Stimulated activated CD4-positive, alpha-beta T cell treated with anti-CD3 and anti-CD28 coated beads, Interleukin-12 subunit alpha, Interleukin-12 subunit beta, amount 100 ng/mL, for 48 hours (primary cell): ENCODE data around the gene IL18.
"Not testable (repeated sequence)": the region's sequence is repeated elsewhere in the genome, so short reads cannot be mapped to it uniquely, and the experiment has no call there.

Experiments used
- DNase-seq, 3 donors: peaks; one replicate each; pipeline ENCODE4 v3.0.0-alpha.2; 2020; ENCODE audit warnings: low read depth in 2 of 3, low spot score in 1 of 3

The IL18 gene

GRCh38 chr11:112121981-112122615 lies 41.8 kb downstream of the IL18 start:
- no peak for DNase-seq

DNA sequence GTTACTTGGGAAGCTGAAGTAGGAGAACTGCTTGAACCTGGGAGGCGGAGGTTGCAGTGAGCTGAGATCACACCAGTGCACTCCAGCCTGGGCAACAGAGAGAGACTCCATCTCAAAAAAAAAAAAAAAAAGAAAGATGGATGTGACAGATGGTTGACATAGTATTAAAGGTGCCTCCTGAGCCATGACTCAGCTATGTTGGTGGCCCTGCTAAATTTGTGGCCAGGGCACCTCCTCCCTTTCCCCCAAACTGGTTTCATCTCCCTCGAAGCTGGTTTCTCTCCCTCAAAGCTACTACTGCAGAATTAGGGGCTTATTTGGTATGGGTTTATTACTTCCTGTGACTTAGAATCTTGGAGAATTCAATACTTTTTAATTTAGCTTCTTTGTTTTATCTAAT lies 45.7 kb downstream of the IL18 start:
- no peak for DNase-seq

- DNase-seq: no peak
Measured at GRCh38 chr11:112115386-112115785, 48.5 kb downstream of the IL18 start.

DNA sequence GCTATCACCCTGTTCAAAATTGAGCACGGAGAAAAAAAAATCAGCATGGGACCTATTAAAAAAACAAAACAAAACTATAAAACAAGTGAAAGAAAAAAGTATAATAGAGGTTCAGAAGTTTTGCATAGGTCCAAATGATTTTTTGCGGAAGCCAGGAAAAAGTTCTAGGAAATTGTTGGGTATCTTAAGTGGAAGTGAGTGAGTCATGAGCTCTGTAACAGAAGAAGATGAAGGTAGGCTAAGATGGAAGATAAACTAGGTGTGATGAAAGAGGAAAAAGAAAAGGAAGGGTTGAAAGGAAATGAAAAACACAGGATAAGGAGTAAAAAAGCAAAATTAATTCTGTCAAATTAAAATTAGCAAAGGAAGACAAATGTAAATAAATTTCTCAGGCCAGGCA lies 49.4 kb downstream of the IL18 start:
- no peak for DNase-seq

- DNase-seq: peak in 1 of 3 donors; percentile 6
Measured at GRCh38 chr11:112113539-112114457, 50.1 kb downstream of the IL18 start.

GRCh38 chr11:112106070-112106469 lies 57.8 kb downstream of the IL18 start:
- no peak for DNase-seq

DNA sequence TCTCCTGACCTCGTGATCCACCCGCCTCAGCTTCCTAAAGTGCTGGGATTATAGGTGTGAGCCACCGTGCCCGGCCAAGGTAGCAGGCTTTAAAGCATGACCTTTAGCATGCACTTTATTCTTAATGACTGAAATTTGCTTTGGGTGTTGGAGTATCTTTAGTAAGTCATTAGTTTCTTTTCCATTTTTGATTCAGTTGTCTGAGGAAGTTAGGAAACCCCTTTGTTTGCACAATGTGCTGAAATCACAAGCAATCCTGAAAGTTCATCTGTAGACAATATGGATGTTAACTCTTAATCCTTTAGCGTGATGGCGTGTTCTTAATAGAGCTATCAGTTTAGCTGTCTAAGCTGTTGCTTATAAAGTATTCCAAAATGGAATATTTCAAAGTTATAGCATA lies 60.4 kb downstream of the IL18 start:
- no peak for DNase-seq

DNA sequence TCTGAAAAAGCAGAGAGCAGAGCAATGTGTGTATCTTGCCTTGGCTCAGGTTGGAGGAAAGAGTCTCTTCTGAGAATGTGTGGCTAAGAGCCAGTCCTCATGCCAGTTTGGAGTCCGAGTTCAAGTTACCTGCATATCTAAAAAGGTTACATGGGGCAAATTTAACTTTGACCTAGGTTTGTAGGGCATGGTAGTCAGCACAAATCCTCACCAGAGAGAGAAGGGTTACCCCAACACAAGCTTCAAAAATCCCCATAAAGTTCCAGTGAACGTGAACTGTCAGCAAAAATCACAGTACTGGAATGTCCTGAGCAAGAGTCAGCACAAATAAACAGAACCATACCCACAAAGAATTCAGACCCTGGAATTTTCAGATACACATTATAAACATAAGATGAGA lies 63.4 kb downstream of the IL18 start:
- DNase-seq: no peak

- DNase-seq: no peak
Measured at GRCh38 chr11:112097734-112098528, 66.0 kb downstream of the IL18 start.

DNA sequence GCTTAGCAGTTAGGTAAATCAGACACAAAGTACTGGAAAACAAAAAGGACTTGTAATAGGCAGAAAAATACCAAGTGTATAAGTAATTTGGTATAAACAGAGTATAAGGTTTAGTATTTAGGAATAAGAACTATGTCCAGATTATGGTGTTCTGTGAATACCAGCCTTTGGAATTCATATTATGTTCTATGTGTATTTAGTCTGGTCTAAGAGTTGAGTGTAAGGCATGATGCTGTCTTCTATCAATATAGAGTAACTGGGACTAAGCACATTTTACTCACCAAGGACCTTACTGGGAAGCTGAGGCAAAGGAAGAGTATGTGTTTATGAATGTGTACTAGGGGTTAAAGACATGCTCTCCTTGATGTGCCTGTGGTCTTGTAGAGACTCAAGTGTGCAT lies 67.7 kb downstream of the IL18 start:
- DNase-seq: no peak

- not testable (repeated sequence) for DNase-seq
Measured at GRCh38 chr11:112095302-112095701, 68.6 kb downstream of the IL18 start.
